HCT116 (cell line): ENCODE data around the gene SPHKAP. TPM values are rescaled to one million over a fixed set of nuclear protein-coding genes. Genes with fewer than 3 reads are reported as not detected.

Experiments
- ATAC-seq: fragments of 200-7000 bp; cut with Tn5 transposase; 2 replicates; pipeline ENCODE4 v1.9.1; 2020; ENCODE audit warnings: mild to moderate bottlenecking, moderate library complexity
- BruUV-seq: library from RNA; stranded (reverse); fragments of 400-500 nt; replicated peaks from 2 replicates; lab custom pipeline; 2021; lab: Mats Ljungman, UMichigan
- CTCF ChIA-PET: fragments of 300-600 bp; sonication (Branson Sonifier 250); formaldehyde crosslinking; loops from one replicate; lab custom pipeline; 2021; ENCODE audit warnings: antibody characterized with exemption; lab: Charles Lee
- POLR2A ChIA-PET: fragments of 300-600, 350-600 bp; sonication (Branson Sonifier 250); formaldehyde crosslinking; loops from one replicate; lab custom pipeline; 2021; ENCODE audit warnings: antibody characterized with exemption; lab: Charles Lee
- RAD21 ChIA-PET, 2 experiments: fragments of 300-600 bp; sonication (Branson Sonifier 250); formaldehyde crosslinking; loops; one replicate each; lab custom pipeline; 2023; ENCODE audit warnings: low total read pairs in 2 of 2; ENCODE audit not compliant: uncharacterized antibody in 2 of 2, unreplicated experiment in 2 of 2, low non-redundant PET in 1 of 2; lab: Charles Lee
- DNase-seq: peaks from one replicate; pipeline ENCODE4 v3.0.0-alpha.2; 2010; ENCODE audit warnings: low read depth, low spot score
- H2AFZ ChIP-seq: fragments of 200-600 bp; shearing (Covaris generic), sonication (generic); 2 replicates; pipeline ENCODE4 v1.6.1; 2017; ENCODE audit warnings: low read depth, mixed run types, mixed read lengths, antibody characterized with exemption, low read length; ENCODE audit not compliant: poor library complexity, severe bottlenecking
- H3K27ac ChIP-seq: 2 replicates; pipeline ENCODE4 v1.5.1; 2012; ENCODE audit warnings: low read depth, low read length
- H3K27me3 ChIP-seq: fragments of 200-600 bp; sonication (generic); 2 replicates; pipeline ENCODE4 v1.6.1; 2016; ENCODE audit warnings: mixed run types, low read length, mixed read lengths; ENCODE audit not compliant: insufficient read depth
- H3K36me3 ChIP-seq, 2 experiments: fragments of 200-500 bp in 1 of 2; fragments of 200-600 bp in 1 of 2; sonication (Bioruptor generic) in 1 of 2; sonication (generic) in 1 of 2; 2 replicates each; pipeline versions ENCODE4 v1.5.1 to v1.6.1; 2014 to 2016; ENCODE audit warnings: low read length in 2 of 2, inconsistent platforms in 1 of 2, mixed read lengths in 1 of 2, mixed run types in 1 of 2; ENCODE audit not compliant: insufficient read depth in 2 of 2, control insufficient read depth in 1 of 2
- H3K4me1 ChIP-seq, 2 experiments: fragments of 200-600 bp in 1 of 2; sonication (generic) in 1 of 2; 2 replicates each; pipeline versions ENCODE4 v1.5.1 to v1.6.1; 2012 to 2017; ENCODE audit warnings: low read length in 2 of 2, inconsistent platforms in 1 of 2, mild to moderate bottlenecking in 1 of 2, mixed read lengths in 1 of 2, mixed run types in 1 of 2, moderate library complexity in 1 of 2; ENCODE audit not compliant: insufficient read depth in 2 of 2, control insufficient read depth in 1 of 2
- H3K4me2 ChIP-seq: fragments of 200-600 bp; sonication (generic); 2 replicates; pipeline ENCODE4 v1.6.1; 2017; ENCODE audit warnings: mixed run types, low read length, mixed read lengths
- H3K4me3 ChIP-seq, 2 experiments: fragments of 200-600 bp in 1 of 2; sonication (generic) in 1 of 2; replicated peaks in 1 of 2; 2 replicates each; pipeline ENCODE4 v1.5.1; 2011 to 2016; ENCODE audit warnings: low read length in 2 of 2, control low read depth in 1 of 2, low read depth in 1 of 2, mild to moderate bottlenecking in 1 of 2, mixed read lengths in 1 of 2, mixed run types in 1 of 2
- H3K79me2 ChIP-seq: fragments of 200-600 bp; sonication (generic); 2 replicates; pipeline ENCODE4 v1.6.1; 2017; ENCODE audit warnings: mild to moderate bottlenecking, mixed run types, low read length, moderate library complexity, mixed read lengths; ENCODE audit not compliant: insufficient read depth
- H3K9ac ChIP-seq: fragments of 200-600 bp; sonication (generic); 2 replicates; pipeline ENCODE4 v1.6.1; 2016; ENCODE audit warnings: low read length, mixed read lengths
- H3K9me2 ChIP-seq: fragments of 200-600 bp; sonication (generic), shearing (Covaris generic); 2 replicates; pipeline ENCODE4 v1.6.1; 2017; ENCODE audit warnings: mixed run types, mild to moderate bottlenecking, moderate library complexity; ENCODE audit not compliant: insufficient read depth
- H3K9me3 ChIP-seq, 2 experiments: fragments of 200-500 bp in 1 of 2; fragments of 200-600 bp in 1 of 2; sonication (Bioruptor generic) in 1 of 2; sonication (generic) in 1 of 2; 2 replicates each; pipeline ENCODE4 v1.6.1; 2014 to 2017; ENCODE audit warnings: low read length in 2 of 2, mixed read lengths in 2 of 2, inconsistent platforms in 1 of 2, low read depth in 1 of 2, mild to moderate bottlenecking in 1 of 2, mixed run types in 1 of 2, moderate library complexity in 1 of 2; ENCODE audit not compliant: control insufficient read depth in 1 of 2, insufficient read depth in 1 of 2
- H4K20me1 ChIP-seq: fragments of 200-600 bp; sonication (generic), shearing (Covaris generic); 2 replicates; pipeline ENCODE4 v1.6.1; 2017; ENCODE audit warnings: mixed run types, mild to moderate bottlenecking, moderate library complexity; ENCODE audit not compliant: insufficient read depth
- CBX3 ChIP-seq: IDR thresholded peaks from 2 replicates; pipeline ENCODE4 v1.6.1; 2012; ENCODE audit warnings: low read depth
- CEBPB ChIP-seq: IDR thresholded peaks from 2 replicates; pipeline ENCODE4 v1.6.1; 2012; ENCODE audit warnings: low read depth
- EGR1 ChIP-seq: IDR thresholded peaks from 2 replicates; pipeline ENCODE4 v1.6.1; 2012; ENCODE audit warnings: low read depth
- ELF1 ChIP-seq: IDR thresholded peaks from 2 replicates; pipeline ENCODE4 v1.6.1; 2012; ENCODE audit warnings: low read depth, borderline replicate concordance
- EZH2 ChIP-seq: fragments of 200-600 bp; sonication (generic); IDR thresholded peaks from 2 replicates; pipeline ENCODE4 v1.6.1; 2017; ENCODE audit warnings: antibody characterized with exemption, mixed run types
- EZH2phosphoT487 ChIP-seq: fragments of 200-600 bp; IDR thresholded peaks from 2 replicates; pipeline ENCODE4 v1.6.1; 2018; ENCODE audit warnings: antibody characterized with exemption, borderline replicate concordance
- FOSL1 ChIP-seq: IDR thresholded peaks from 2 replicates; pipeline ENCODE4 v1.6.1; 2012; ENCODE audit warnings: low read depth
- JUND ChIP-seq: IDR thresholded peaks from 2 replicates; pipeline ENCODE4 v1.6.1; 2012
- POLR2A ChIP-seq: IDR thresholded peaks from 2 replicates; pipeline ENCODE4 v1.7.0; 2011; ENCODE audit warnings: borderline replicate concordance; ENCODE audit not compliant: insufficient read depth, insufficient read length; ENCODE audit errors: extremely low read depth
- RAD21 ChIP-seq: IDR thresholded peaks from 2 replicates; pipeline ENCODE4 v1.6.1; 2012; ENCODE audit warnings: low read depth, mild to moderate bottlenecking
- SIN3A ChIP-seq: IDR thresholded peaks from 2 replicates; pipeline ENCODE4 v1.6.1; 2012; ENCODE audit warnings: low read depth
- SP1 ChIP-seq: IDR thresholded peaks from 2 replicates; pipeline ENCODE4 v1.6.1; 2012; ENCODE audit warnings: low read depth
- SRF ChIP-seq: IDR thresholded peaks from 2 replicates; pipeline ENCODE4 v1.6.1; 2012; ENCODE audit warnings: low read depth
- TCF7L2 ChIP-seq: IDR thresholded peaks from 2 replicates; pipeline ENCODE4 v1.7.0; 2011; ENCODE audit warnings: borderline replicate concordance, inconsistent platforms; ENCODE audit not compliant: insufficient read depth, insufficient read length; ENCODE audit errors: extremely low read depth
- YY1 ChIP-seq: IDR thresholded peaks from 2 replicates; pipeline ENCODE4 v1.6.1; 2011; ENCODE audit warnings: low read length, low read depth, moderate library complexity, mild to moderate bottlenecking; ENCODE audit not compliant: insufficient replicate concordance; ENCODE audit errors: extremely low read depth
- intact Hi-C: fragments of 100-400 bp; cut with micrococcal nuclease; formaldehyde crosslinking; loops from 2 replicates; pipeline ENCODE4 v1.10.0; 2022
- total RNA-seq: library from RNA; stranded (reverse); gene quantifications from one replicate; pipeline ENCODE4 v1.2.1, GENCODE V29; 2021; ENCODE audit not compliant: unreplicated experiment
- TF ChIP-seq, protein P1 (sequence below), 3 experiments: fragments of 200-600 bp in 1 of 3; sonication (generic) in 1 of 3; IDR thresholded peaks in 2 of 3; conservative IDR thresholded peaks in 1 of 3; 2 replicates each; pipeline ENCODE4 v1.5.1; 2012 to 2017; ENCODE audit warnings: low read depth in 2 of 3, low read length in 2 of 3, antibody characterized with exemption in 1 of 3, borderline replicate concordance in 1 of 3, control low read depth in 1 of 3, mild to moderate bottlenecking in 1 of 3, mixed read lengths in 1 of 3, mixed run types in 1 of 3, moderate library complexity in 1 of 3; ENCODE audit not compliant: insufficient read depth in 1 of 3
- TF ChIP-seq, protein P2 (sequence below): IDR thresholded peaks from 2 replicates; pipeline ENCODE4 v1.6.1; 2011; ENCODE audit warnings: mild to moderate bottlenecking, low read length, moderate library complexity; ENCODE audit not compliant: insufficient replicate concordance; ENCODE audit errors: extremely low read depth
- TF ChIP-seq, protein P3 (sequence below): IDR thresholded peaks from 2 replicates; pipeline ENCODE4 v1.6.1; 2012; ENCODE audit warnings: low read depth
- TF ChIP-seq, protein P4 (sequence below): IDR thresholded peaks from 2 replicates; pipeline ENCODE4 v1.6.1; 2012
- TF ChIP-seq, protein P5 (sequence below): IDR thresholded peaks from 2 replicates; pipeline ENCODE4 v1.6.1; 2012

Gene SPHKAP
- total RNA-seq, 1 experiment from 2014 or later: not detected

DNA sequence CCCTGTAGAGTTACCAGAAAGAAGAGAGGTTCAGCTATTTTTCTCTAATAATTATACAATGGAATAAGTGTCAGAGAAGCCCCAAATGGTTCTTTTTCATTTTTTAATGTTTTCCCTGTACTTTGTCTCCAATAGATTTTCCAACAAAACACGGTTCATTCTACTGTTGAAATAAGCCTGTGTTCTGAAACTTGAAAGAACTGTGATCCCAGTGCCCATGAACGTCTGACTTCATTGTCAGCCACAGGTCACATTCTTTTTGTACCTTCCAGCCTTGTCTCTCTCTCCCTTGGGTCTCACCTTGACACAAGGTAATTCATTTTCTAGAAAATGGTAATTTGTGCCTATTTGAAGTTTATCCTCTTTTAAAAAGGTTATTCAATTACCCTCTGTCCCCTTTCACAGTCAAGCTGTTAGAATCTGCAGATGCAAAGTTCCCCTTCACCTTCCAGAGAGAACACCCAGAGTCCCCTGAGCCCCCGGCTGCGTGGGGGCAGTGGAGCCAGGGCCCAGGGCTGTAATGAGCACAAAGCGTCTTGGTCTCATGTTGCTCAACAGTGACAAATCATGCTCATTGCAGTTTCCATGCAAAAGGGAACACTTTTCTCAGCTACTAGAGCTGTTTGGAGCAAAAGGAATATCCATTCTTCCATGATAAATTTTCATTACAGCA, 115.2 kb downstream of the SPHKAP start:
- intact Hi-C loops: no loop called here
- RAD21 ChIA-PET: no interaction called here
- Histone ChIP-seq H3K9me2 (no peaks in the 10 kb centered on the region), H3K27ac (no peak overlapping the region), H3K4me1 (no peaks in the 10 kb centered on the region), H3K9ac (no peak overlapping the region), H3K4me2 (no peak overlapping the region), H2AFZ (no peak overlapping the region), H3K9me3 (no peaks in the 10 kb centered on the region), H3K4me3 (no peak overlapping the region), H4K20me1 (no peaks in the 10 kb centered on the region), H3K27me3 (no peaks in the 10 kb centered on the region), H3K36me3 (no peaks in the 10 kb centered on the region), H3K79me2 (no peaks in the 10 kb centered on the region)
- DNase-seq: no peak
- no TSS peak for BruUV-seq
- POLR2A ChIA-PET: no interaction called here
- CTCF ChIA-PET: no interaction called here
- TF ChIP-seq, protein P1, sequence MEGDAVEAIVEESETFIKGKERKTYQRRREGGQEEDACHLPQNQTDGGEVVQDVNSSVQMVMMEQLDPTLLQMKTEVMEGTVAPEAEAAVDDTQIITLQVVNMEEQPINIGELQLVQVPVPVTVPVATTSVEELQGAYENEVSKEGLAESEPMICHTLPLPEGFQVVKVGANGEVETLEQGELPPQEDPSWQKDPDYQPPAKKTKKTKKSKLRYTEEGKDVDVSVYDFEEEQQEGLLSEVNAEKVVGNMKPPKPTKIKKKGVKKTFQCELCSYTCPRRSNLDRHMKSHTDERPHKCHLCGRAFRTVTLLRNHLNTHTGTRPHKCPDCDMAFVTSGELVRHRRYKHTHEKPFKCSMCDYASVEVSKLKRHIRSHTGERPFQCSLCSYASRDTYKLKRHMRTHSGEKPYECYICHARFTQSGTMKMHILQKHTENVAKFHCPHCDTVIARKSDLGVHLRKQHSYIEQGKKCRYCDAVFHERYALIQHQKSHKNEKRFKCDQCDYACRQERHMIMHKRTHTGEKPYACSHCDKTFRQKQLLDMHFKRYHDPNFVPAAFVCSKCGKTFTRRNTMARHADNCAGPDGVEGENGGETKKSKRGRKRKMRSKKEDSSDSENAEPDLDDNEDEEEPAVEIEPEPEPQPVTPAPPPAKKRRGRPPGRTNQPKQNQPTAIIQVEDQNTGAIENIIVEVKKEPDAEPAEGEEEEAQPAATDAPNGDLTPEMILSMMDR (IDR thresholded peaks at IDR 0.05 in 2 of 3, conservative IDR thresholded peaks at IDR 0.05 in 1 of 3; ENCODE audit: borderline replicate concordance in 1 of 3, insufficient read depth in 1 of 3, low read depth in 2 of 3, low read length in 2 of 3): no peak
- TF ChIP-seq SIN3A (no peak), EZH2 (no peak), POLR2A (no peak), ELF1 (no peak), FOSL1 (no peak), SRF (no peak), TCF7L2 (no peak), EZH2phosphoT487 (no peak), CEBPB (no peak), EGR1 (no peak), CBX3 (no peak), JUND (no peak), SP1 (no peak), YY1 (no peak), RAD21 (no peak)
- TF ChIP-seq, protein P2, sequence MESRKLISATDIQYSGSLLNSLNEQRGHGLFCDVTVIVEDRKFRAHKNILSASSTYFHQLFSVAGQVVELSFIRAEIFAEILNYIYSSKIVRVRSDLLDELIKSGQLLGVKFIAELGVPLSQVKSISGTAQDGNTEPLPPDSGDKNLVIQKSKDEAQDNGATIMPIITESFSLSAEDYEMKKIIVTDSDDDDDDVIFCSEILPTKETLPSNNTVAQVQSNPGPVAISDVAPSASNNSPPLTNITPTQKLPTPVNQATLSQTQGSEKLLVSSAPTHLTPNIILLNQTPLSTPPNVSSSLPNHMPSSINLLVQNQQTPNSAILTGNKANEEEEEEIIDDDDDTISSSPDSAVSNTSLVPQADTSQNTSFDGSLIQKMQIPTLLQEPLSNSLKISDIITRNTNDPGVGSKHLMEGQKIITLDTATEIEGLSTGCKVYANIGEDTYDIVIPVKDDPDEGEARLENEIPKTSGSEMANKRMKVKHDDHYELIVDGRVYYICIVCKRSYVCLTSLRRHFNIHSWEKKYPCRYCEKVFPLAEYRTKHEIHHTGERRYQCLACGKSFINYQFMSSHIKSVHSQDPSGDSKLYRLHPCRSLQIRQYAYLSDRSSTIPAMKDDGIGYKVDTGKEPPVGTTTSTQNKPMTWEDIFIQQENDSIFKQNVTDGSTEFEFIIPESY: no peak
- TF ChIP-seq, protein P3, sequence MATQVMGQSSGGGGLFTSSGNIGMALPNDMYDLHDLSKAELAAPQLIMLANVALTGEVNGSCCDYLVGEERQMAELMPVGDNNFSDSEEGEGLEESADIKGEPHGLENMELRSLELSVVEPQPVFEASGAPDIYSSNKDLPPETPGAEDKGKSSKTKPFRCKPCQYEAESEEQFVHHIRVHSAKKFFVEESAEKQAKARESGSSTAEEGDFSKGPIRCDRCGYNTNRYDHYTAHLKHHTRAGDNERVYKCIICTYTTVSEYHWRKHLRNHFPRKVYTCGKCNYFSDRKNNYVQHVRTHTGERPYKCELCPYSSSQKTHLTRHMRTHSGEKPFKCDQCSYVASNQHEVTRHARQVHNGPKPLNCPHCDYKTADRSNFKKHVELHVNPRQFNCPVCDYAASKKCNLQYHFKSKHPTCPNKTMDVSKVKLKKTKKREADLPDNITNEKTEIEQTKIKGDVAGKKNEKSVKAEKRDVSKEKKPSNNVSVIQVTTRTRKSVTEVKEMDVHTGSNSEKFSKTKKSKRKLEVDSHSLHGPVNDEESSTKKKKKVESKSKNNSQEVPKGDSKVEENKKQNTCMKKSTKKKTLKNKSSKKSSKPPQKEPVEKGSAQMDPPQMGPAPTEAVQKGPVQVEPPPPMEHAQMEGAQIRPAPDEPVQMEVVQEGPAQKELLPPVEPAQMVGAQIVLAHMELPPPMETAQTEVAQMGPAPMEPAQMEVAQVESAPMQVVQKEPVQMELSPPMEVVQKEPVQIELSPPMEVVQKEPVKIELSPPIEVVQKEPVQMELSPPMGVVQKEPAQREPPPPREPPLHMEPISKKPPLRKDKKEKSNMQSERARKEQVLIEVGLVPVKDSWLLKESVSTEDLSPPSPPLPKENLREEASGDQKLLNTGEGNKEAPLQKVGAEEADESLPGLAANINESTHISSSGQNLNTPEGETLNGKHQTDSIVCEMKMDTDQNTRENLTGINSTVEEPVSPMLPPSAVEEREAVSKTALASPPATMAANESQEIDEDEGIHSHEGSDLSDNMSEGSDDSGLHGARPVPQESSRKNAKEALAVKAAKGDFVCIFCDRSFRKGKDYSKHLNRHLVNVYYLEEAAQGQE: no peak
- TF ChIP-seq, protein P4, sequence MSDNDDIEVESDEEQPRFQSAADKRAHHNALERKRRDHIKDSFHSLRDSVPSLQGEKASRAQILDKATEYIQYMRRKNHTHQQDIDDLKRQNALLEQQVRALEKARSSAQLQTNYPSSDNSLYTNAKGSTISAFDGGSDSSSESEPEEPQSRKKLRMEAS: no peak
- TF ChIP-seq, protein P5, sequence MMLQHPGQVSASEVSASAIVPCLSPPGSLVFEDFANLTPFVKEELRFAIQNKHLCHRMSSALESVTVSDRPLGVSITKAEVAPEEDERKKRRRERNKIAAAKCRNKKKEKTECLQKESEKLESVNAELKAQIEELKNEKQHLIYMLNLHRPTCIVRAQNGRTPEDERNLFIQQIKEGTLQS: no peak
- ATAC-seq: no peak
